Hepatocyte (in vitro differentiated cells): ENCODE results near the gene PDCD7.

ENCODE experiments used
- CTCF ChIP-seq: fragments of 200-600 bp; sonication (generic); IDR thresholded peaks from 2 replicates; pipeline ENCODE4 v1.5.1; 2016; ENCODE audit warnings: antibody characterized with exemption, mild to moderate bottlenecking; ENCODE audit not compliant: poor library complexity
- EZH2 ChIP-seq: fragments of 200-600 bp; sonication (generic); IDR thresholded peaks from 2 replicates; pipeline ENCODE4 v1.6.1; 2016; ENCODE audit warnings: antibody characterized with exemption, mild to moderate bottlenecking, borderline replicate concordance
- EZH2phosphoT487 ChIP-seq: fragments of 200-600 bp; sonication (generic); IDR thresholded peaks from one replicate; pipeline ENCODE4 v1.6.1; 2018; ENCODE audit warnings: antibody characterized with exemption, mild to moderate bottlenecking, low read depth, moderate library complexity; ENCODE audit not compliant: unreplicated experiment, severe bottlenecking

- TF ChIP-seq CTCF (no peak), EZH2 (no peak), EZH2phosphoT487 (no peak)
These were observed 45.0 kb downstream of the PDCD7 start for GRCh38 chr15:65088643-65089021.
